RPMI7951 (cell line): ENCODE measurements around the gene EXOSC6. TPM values are rescaled to one million over a fixed set of nuclear protein-coding genes. Genes with fewer than 3 reads are reported as not detected.
"Not testable (repeated sequence)": the region's sequence is repeated elsewhere in the genome, so short reads cannot be mapped to it uniquely, and the experiment has no call there.

Source experiments
- DNase-seq: peaks from one replicate; pipeline ENCODE4 v3.0.0-alpha.2; 2012; ENCODE audit warnings: low read depth
- total RNA-seq: library from RNA; depleted of rRNA; stranded (reverse); fragments of >200 nt; shearing (Covaris generic); gene quantifications from 2 replicates; pipeline ENCODE4 v1.2.3, GENCODE V29; 2014; rRNA removed

Gene EXOSC6
- total RNA-seq: 10.0 and 14.6 TPM in 2 replicates

- peak; percentile 90 for DNase-seq
These were observed at the start of gene EXOSC6 for GRCh38 chr16:70251629-70252354. Gene EXOSC6 (minus strand): TSS chr16:70251940. CDS start chr16:70251900, 40 bp downstream.

- no peak for DNase-seq
These were observed 49.4 kb upstream of the EXOSC6 start for GRCh38 chr16:70301121-70301520.

- peak; percentile 71 for DNase-seq
These were observed 47.5 kb upstream of the EXOSC6 start, which contains the start of gene DDX19B for GRCh38 chr16:70298988-70299938. Gene DDX19B (plus strand): TSS chr16:70299186. CDS start chr16:70299298, 112 bp downstream.

GRCh38 chr16:70295634-70296033 is 43.9 kb upstream of the EXOSC6 start:
- DNase-seq: no peak

- no peak for DNase-seq
These were observed 42.8 kb upstream of the EXOSC6 start for GRCh38 chr16:70294385-70295025.

- not testable (repeated sequence) for DNase-seq
These were observed 40.4 kb upstream of the EXOSC6 start for GRCh38 chr16:70292148-70292547.

- DNase-seq: no peak
These were observed 39.3 kb upstream of the EXOSC6 start for GRCh38 chr16:70290949-70291519.

- peak; percentile 100 for DNase-seq
These were observed 37.7 kb upstream of the EXOSC6 start, which contains the start of gene AARS1 for GRCh38 chr16:70289229-70290094. Gene AARS1 (minus strand): TSS chr16:70289506. CDS start chr16:70282763, 6,743 bp downstream.

GRCh38 chr16:70287304-70287971 is 35.7 kb upstream of the EXOSC6 start:
- not testable (repeated sequence) for DNase-seq

- DNase-seq: no peak
These were observed 24.7 kb upstream of the EXOSC6 start for GRCh38 chr16:70276392-70276791.

GRCh38 chr16:70271696-70272095 is 20.0 kb upstream of the EXOSC6 start:
- no peak for DNase-seq

GRCh38 chr16:70270176-70270575 is 18.4 kb upstream of the EXOSC6 start:
- no peak for DNase-seq

- no peak for DNase-seq
These were observed 17.7 kb upstream of the EXOSC6 start for GRCh38 chr16:70269471-70269870.

- not testable (repeated sequence) for DNase-seq
These were observed 16.2 kb upstream of the EXOSC6 start for GRCh38 chr16:70267922-70268321.

- peak; percentile 38 for DNase-seq
These were observed 15.8 kb upstream of the EXOSC6 start for GRCh38 chr16:70267516-70267915.

GRCh38 chr16:70259903-70260302 is 8.2 kb upstream of the EXOSC6 start:
- DNase-seq: not testable (repeated sequence)

GRCh38 chr16:70258946-70259345 is 7.2 kb upstream of the EXOSC6 start:
- no peak for DNase-seq

- DNase-seq: no peak
These were observed 6.3 kb upstream of the EXOSC6 start for GRCh38 chr16:70258065-70258464.

- DNase-seq: no peak
These were observed 5.7 kb upstream of the EXOSC6 start for GRCh38 chr16:70257391-70257790.

- DNase-seq: no peak
These were observed 3.8 kb upstream of the EXOSC6 start for GRCh38 chr16:70255574-70255973.
